GM18517 (cell line): ENCODE results near the gene MAN2C1.
"Not testable (repeated sequence)": the region's sequence is repeated elsewhere in the genome, so short reads cannot be mapped to it uniquely, and the experiment has no call there.

Experiments
- ATAC-seq: cut with Tn5 transposase; IDR thresholded peaks from one replicate; pipeline ENCODE4 v1.9.1; 2021; ENCODE audit warnings: mild to moderate bottlenecking, moderate library complexity; ENCODE audit not compliant: unreplicated experiment

Gene MAN2C1

GRCh38 chr15:75361361-75361988 is 6.9 kb downstream of the MAN2C1 start:
- ATAC-seq = no peak

- ATAC-seq = no peak
Measured at GRCh38 chr15:75360856-75361255, 7.6 kb downstream of the MAN2C1 start.

GRCh38 chr15:75360391-75360790 is 8.0 kb downstream of the MAN2C1 start:
- no peak for ATAC-seq

GRCh38 chr15:75359537-75360250 is 8.7 kb downstream of the MAN2C1 start:
- ATAC-seq = no peak

GRCh38 chr15:75358771-75359536 is 9.5 kb downstream of the MAN2C1 start:
- no peak for ATAC-seq

- ATAC-seq = no peak
Measured at GRCh38 chr15:75357976-75358673, 10.3 kb downstream of the MAN2C1 start.

- no peak for ATAC-seq
Measured at GRCh38 chr15:75356517-75356916, 11.9 kb downstream of the MAN2C1 start.

- ATAC-seq = no peak
Measured at GRCh38 chr15:75356006-75356405, 12.4 kb downstream of the MAN2C1 start.

- ATAC-seq = no peak
Measured at GRCh38 chr15:75355369-75355768, 13.0 kb downstream of the MAN2C1 start.

- ATAC-seq = no peak
Measured at GRCh38 chr15:75354454-75354853, 14.0 kb downstream of the MAN2C1 start.

GRCh38 chr15:75353604-75354003 is 14.8 kb downstream of the MAN2C1 start:
- ATAC-seq = no peak

- ATAC-seq = no peak
Measured at GRCh38 chr15:75352186-75353080, 16.0 kb downstream of the MAN2C1 start.

- ATAC-seq = no peak
Measured at GRCh38 chr15:75350601-75351361, 17.6 kb downstream of the MAN2C1 start.

- no peak for ATAC-seq
Measured at GRCh38 chr15:75349851-75350588, 18.4 kb downstream of the MAN2C1 start.

GRCh38 chr15:75349351-75349669 is 19.1 kb downstream of the MAN2C1 start:
- ATAC-seq = not testable (repeated sequence)

- ATAC-seq = no peak
Measured at GRCh38 chr15:75348562-75349350, 19.7 kb downstream of the MAN2C1 start.

- no peak for ATAC-seq
Measured at GRCh38 chr15:75348034-75348561, 20.3 kb downstream of the MAN2C1 start.
